ENCODE measurements around the gene PACS2. TPM values are rescaled to one million over a fixed set of nuclear protein-coding genes. Genes with fewer than 3 reads are reported as not detected.

The PACS2 gene
- total RNA-seq, 4 donors from 2014 or later: 59.8 to 97.4 (median 71.2) TPM

DNA sequence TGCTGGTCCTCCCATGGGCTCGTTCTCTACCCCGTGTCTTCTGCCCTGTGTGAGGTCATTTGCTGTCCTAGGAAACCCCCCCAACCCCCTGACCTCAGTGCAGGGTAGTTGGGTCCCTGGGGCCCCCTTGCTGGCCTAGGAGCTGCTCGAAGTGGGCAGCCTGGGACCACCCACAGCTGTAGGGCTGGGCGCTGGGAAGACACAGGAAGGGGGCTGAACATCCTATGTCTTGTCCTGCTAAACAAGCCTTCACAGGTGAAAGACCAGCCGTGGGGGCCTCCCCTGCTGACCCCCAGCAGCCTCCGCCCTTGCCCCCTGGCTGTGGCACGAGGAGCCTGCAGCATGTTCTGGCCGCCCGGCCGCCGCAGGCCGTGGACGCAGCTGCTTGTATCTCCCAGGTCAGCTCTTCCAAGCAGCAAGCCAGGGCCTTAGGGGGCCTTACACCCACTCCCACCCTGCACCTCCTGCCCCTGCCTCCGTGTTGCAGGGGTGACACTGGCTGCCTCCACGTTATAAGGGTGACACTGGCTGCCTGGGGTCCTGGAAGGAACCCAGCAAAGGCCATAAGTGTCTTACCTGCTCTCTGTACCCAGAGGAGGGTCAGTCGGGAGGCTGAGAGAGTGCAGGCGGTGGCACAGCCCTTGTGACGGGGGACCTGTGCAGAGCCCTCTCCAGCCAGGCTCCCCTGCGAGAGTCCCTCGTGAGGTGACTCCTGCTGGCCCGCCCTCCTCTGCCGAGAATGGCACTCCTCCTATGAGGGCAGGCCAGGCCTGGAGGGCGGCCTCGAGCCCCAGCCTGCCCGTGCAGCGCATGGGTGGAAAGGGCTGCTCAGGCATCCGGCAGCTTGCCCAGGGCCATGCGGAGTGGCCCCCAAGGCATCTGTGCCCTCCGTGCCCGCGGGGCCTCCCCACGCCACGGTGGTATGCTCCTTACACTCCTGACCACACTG is 72.3 kb downstream of the PACS2 start:
- Histone ChIP-seq H3K27me3 (no peaks in the 10 kb centered on the region), H3K4me1 (peaks cover 0 to 24% (median 16%) of the 10 kb centered on the region in 4 donors), H3K36me3 (peaks cover 31 to 83% (median 79%) of the 10 kb centered on the region in 4 donors), H3K27ac (replicated peaks in 1 of 4) (no peak overlapping the region), H3K9me3 (no peaks in the 10 kb centered on the region), H3K4me3 (no peak overlapping the region)
- no peak for TF ChIP-seq POLR2A (IDR thresholded peaks at IDR 0.05; ENCODE audit: low read depth)
- no peak for TF ChIP-seq POLR2AphosphoS5 (IDR thresholded peaks at IDR 0.05)
- TF ChIP-seq EP300 (IDR thresholded peaks at IDR 0.05): no peak
- TF ChIP-seq, protein P1, sequence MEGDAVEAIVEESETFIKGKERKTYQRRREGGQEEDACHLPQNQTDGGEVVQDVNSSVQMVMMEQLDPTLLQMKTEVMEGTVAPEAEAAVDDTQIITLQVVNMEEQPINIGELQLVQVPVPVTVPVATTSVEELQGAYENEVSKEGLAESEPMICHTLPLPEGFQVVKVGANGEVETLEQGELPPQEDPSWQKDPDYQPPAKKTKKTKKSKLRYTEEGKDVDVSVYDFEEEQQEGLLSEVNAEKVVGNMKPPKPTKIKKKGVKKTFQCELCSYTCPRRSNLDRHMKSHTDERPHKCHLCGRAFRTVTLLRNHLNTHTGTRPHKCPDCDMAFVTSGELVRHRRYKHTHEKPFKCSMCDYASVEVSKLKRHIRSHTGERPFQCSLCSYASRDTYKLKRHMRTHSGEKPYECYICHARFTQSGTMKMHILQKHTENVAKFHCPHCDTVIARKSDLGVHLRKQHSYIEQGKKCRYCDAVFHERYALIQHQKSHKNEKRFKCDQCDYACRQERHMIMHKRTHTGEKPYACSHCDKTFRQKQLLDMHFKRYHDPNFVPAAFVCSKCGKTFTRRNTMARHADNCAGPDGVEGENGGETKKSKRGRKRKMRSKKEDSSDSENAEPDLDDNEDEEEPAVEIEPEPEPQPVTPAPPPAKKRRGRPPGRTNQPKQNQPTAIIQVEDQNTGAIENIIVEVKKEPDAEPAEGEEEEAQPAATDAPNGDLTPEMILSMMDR (IDR thresholded peaks at IDR 0.05): no peak
- intact Hi-C loops (cut with DNase I): no loop called here
- 90% methylated on average over 5 of the region's 33 CpGs for WGBS
- no peak for DNase-seq (ENCODE audit: extremely low spot score)

DNA sequence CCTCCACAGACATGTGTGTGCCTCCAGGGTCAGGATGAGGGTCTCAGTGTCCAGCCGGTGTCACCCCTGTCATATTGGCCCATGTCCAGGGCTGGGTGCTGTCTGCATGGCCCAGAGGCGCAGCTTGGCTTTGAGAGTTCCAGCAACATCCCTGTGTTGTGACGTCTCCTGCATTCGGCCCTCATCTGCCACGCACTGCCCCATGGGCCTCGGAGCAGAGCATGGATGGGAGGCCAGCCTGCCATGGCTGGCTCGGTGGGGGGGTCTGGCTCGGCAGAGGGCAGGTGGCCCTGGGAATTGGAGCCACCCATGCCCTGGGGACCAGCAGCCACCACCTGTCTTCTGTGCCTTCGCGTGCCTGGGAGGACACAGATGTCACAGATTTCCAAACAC is 73.0 kb downstream of the PACS2 start:
- H3K9me3 ChIP-seq: no peaks in the 10 kb centered on the region
- intact Hi-C loops (cut with DNase I): no loop called here
- WGBS: 100% methylated on average over 1 of the region's 10 CpGs
- no peak overlapping the region for H3K4me3 ChIP-seq
- TF ChIP-seq EP300 (IDR thresholded peaks at IDR 0.05): no peak
- TF ChIP-seq POLR2AphosphoS5 (IDR thresholded peaks at IDR 0.05): no peak
- TF ChIP-seq, protein P1 (IDR thresholded peaks at IDR 0.05): no peak
- TF ChIP-seq POLR2A (IDR thresholded peaks at IDR 0.05; ENCODE audit: low read depth): no peak
- no peak overlapping the region for H3K27ac ChIP-seq (replicated peaks in 1 of 4)
- no peaks in the 10 kb centered on the region for H3K27me3 ChIP-seq
- no peak for DNase-seq (ENCODE audit: extremely low spot score)
- peaks cover 0 to 24% (median 16%) of the 10 kb centered on the region in 4 donors for H3K4me1 ChIP-seq
- H3K36me3 ChIP-seq: peaks cover 24 to 83% (median 77%) of the 10 kb centered on the region in 4 donors

DNA sequence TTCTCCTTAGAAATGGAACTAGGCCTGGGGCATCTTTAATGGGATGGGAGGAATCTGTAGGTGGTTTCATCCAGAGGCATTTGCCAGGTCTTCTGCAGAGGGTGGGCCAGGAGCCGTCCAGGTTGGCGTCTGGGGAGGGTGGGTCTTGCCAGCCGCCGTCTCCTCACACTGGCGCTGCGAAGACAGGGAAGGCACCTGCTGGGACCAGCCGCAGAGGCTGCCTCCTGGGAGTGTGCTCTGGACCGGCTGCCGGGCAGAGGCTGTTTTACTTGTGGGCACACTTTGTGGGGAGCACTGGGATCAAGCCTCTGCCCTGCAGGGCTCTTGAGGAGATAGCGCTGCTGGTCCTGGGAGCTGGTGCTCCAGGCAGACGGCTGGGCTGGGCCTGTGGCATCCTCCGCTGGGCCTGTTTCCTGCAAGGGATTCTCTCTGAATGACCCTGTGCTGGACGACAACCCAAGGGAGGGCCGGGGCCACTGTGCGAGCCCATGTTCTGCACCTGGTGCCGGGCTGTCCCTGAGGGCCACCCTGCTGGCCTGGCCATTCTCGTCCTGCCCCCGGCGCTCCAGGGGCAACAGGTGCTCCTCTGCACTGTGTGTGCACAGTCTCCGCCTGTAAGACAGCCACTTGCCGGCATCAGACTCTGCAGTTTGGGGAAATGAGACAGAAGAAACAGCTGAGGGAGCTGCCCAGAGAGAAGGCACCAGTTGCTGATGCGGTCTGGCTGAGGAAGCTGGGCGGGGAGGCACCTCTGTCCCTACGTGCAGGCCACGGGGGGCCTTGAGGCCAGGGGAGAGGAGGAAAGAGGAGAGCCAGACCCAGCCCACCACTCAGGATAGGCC is 73.8 kb downstream of the PACS2 start:
- WGBS: 72% methylated on average over 13 of the region's 25 CpGs
- TF ChIP-seq EP300 (IDR thresholded peaks at IDR 0.05): no peak
- no peak for TF ChIP-seq POLR2AphosphoS5 (IDR thresholded peaks at IDR 0.05)
- TF ChIP-seq, protein P1 (IDR thresholded peaks at IDR 0.05): no peak
- TF ChIP-seq POLR2A (IDR thresholded peaks at IDR 0.05; ENCODE audit: low read depth): no peak
- no peaks in the 10 kb centered on the region for H3K27me3 ChIP-seq
- intact Hi-C loops (cut with DNase I): no loop called here
- H3K27ac ChIP-seq (replicated peaks in 1 of 4): peak overlapping the region in 3 of 4 donors; percentile 47 to 63 (median 58)
- peaks cover 0 to 24% (median 16%) of the 10 kb centered on the region in 4 donors for H3K4me1 ChIP-seq
- H3K4me3 ChIP-seq: no peak overlapping the region
- no peaks in the 10 kb centered on the region for H3K9me3 ChIP-seq
- no peak for DNase-seq (ENCODE audit: extremely low spot score)
- peaks cover 17 to 83% (median 73%) of the 10 kb centered on the region in 4 donors for H3K36me3 ChIP-seq

DNA sequence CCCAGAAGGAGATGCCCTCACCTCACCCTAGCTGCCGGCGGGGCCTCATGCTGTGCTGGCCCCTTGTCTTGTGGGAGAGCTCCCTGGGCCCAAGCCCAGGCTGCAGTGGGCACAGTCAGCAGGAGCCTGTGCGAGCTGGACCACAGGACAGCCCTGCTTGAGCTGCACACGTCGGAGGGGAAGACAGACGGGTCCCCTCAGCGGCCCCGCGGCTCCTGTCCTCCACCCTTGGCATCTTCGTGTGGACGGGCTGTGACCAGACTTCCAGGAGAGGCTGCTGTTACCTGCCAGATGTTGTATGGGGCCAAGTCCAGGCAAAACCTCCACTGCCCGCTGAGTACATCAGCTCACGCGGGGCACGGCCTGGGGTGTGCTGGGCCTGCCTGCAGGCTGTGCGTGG is 74.4 kb downstream of the PACS2 start:
- H3K9me3 ChIP-seq: no peaks in the 10 kb centered on the region
- H3K4me1 ChIP-seq: peaks cover 0 to 24% (median 16%) of the 10 kb centered on the region in 4 donors
- H3K27ac ChIP-seq (replicated peaks in 1 of 4): peak overlapping the region in 3 of 4 donors; percentile 47 to 63 (median 58)
- intact Hi-C loops (cut with DNase I): no loop called here
- H3K27me3 ChIP-seq: no peaks in the 10 kb centered on the region
- TF ChIP-seq, protein P1 (IDR thresholded peaks at IDR 0.05): no peak
- no peak for TF ChIP-seq EP300 (IDR thresholded peaks at IDR 0.05)
- no peak for TF ChIP-seq POLR2A (IDR thresholded peaks at IDR 0.05; ENCODE audit: low read depth)
- TF ChIP-seq POLR2AphosphoS5 (IDR thresholded peaks at IDR 0.05): no peak
- no peak for DNase-seq (ENCODE audit: extremely low spot score)
- peaks cover 11 to 83% (median 68%) of the 10 kb centered on the region in 4 donors for H3K36me3 ChIP-seq
- WGBS: 92% methylated on average over 14 of the region's 16 CpGs
- H3K4me3 ChIP-seq: no peak overlapping the region

All from esophagus muscularis mucosa (tissue), 4 donors.